GM10248 (cell line): ENCODE results near the gene CAMTA1.

ENCODE experiments used
- CTCF ChIA-PET: fragments of 300-600 bp; sonication (Branson Sonifier 250); formaldehyde crosslinking; extraction: SDS; loops from one replicate; lab custom pipeline; 2021; ENCODE audit warnings: antibody characterized with exemption; lab: Yijun Ruan, JAX
- POLR2A ChIA-PET: fragments of 350-650 bp; sonication (Branson Sonifier 250); formaldehyde crosslinking; extraction: SDS; loops from one replicate; lab custom pipeline; 2020; ENCODE audit warnings: antibody characterized with exemption; lab: Yijun Ruan, JAX
- DNase-seq: peaks from one replicate; pipeline ENCODE4 v3.0.0; 2012; ENCODE audit errors: extremely low spot score
- CTCF ChIP-seq: IDR thresholded peaks from 2 replicates; pipeline ENCODE4 v1.5.1; 2012; ENCODE audit warnings: mild to moderate bottlenecking, low read depth; ENCODE audit errors: extremely low read depth, missing control alignments, control extremely low read depth

The CAMTA1 gene

GRCh38 chr1:7489586-7489985 lies 704.3 kb downstream of the CAMTA1 start:
- DNase-seq: no peak
- ChIA-PET CTCF (interaction anchor here (1.2 kb wide), 1 partner anchor 12 kb away, joined by 3 read pairs; no protein-coding TSS in a partner anchor), POLR2A (no interaction called here)
- TF ChIP-seq CTCF: no peak

DNA sequence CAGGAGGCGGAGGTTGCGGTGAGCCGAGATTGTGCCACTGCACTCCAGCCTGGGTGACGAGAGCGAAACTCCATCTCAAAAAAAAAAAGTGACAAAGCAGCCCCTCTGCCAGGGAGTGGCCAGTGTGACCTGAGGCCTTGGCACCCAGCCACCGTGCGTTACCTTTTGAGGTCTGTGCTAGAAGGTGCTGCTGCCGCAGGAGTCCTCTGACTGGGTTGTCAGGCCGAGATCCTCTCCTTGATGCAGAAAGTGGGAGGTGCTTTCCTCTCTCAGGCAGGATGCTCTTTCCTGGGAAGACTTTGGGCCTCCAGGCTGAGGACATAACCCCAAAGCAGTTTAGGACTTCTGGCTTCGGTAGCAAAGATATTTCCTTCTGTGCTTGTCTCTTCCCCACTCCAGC lies 705.3 kb downstream of the CAMTA1 start:
- POLR2A ChIA-PET: no interaction called here
- TF ChIP-seq CTCF: no peak
- CTCF ChIA-PET: interaction anchor here (1.2 kb wide), 1 partner anchor 13 kb away, joined by 3 read pairs; no protein-coding TSS in a partner anchor
- DNase-seq: no peak

DNA sequence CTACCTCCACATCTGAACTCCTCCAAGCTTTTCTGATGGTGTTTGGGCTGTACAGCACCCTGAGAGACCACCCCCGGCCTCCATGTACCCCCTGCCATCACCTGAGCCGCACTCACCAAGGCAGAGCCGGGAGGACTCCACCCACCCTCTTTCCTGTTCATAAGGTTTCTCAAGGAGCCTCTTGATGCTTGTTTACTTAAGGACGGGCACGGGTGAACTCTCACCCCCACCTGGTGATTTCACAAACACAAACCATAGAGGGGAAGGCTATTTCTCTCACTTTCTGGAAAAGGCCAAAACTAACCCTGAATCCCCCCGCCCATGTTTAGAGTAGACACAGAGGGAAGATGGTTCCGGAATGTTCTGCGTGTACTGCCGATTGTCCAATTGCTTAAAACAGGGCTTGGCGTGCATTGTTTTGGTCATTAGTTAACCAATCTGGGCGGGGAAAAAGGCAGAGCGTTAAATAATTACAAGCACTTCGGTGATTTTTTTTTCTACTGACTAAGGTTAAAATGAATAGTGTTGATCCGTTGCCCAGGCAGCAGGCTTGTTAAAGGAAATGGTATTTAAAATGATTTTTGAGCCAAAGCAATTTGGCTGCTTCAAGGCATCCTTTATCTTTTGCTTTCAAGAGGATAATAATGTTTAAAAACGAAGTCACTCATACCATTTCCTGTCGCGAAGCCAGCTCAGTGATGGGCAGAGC lies 706.0 kb downstream of the CAMTA1 start:
- ChIA-PET CTCF (no interaction called here), POLR2A (no interaction called here)
- no peak for DNase-seq
- no peak for TF ChIP-seq CTCF

DNA sequence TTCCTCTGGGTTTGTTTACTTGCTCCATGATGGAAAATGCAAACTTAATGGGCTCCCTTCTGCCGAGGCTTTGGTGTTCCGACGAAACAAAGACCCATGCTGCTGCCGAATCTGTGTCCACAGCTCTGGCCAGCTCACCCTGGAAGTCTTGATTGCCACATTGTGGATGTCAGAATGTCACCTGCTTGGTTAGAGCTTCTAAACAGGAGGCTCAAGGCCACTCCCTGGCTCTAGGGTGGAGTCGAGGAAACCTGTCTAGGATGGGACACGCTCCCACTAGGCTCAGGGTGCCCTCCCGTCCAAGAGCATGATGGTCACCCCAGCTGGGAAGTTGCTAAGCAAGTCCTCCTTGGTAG lies 706.5 kb downstream of the CAMTA1 start:
- POLR2A ChIA-PET: no interaction called here
- CTCF ChIA-PET: no interaction called here
- DNase-seq: no peak
- no peak for TF ChIP-seq CTCF

GRCh38 chr1:7493711-7494454 lies 708.6 kb downstream of the CAMTA1 start:
- ChIA-PET POLR2A (no interaction called here), CTCF (no interaction called here)

DNA sequence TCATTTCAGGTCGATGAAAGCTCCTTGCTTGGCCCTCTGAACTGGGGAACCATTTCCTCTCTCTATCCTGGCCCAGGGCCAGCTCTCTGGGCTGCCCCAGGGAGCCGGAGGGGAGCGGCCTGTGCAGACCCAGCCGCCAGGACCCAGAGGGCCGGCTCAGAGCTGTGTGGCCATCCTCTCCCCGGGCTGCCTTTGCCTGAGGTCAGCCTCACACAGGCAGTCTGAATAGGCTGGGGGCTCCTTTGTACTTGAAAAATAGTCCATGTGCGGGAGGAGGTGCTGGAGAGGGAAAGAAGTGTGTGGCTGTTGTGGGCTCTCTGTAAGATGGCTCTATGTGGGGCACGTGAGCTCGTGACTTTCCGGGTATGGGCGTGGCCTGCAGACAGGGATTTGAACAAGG lies 710.7 kb downstream of the CAMTA1 start:
- no peak for TF ChIP-seq CTCF
- POLR2A ChIA-PET: no interaction called here
- DNase-seq: no peak
- CTCF ChIA-PET: interaction anchor here (2.3 kb wide), 1 partner anchor 21 kb away, joined by 5 read pairs; no protein-coding TSS in a partner anchor

More at GRCh38 chr1:7493711-7494454, 708.6 kb downstream of the CAMTA1 start:
- no peak for TF ChIP-seq CTCF
- DNase-seq: no peak
